Measurements from ENCODE around the gene C17orf50. TPM values are rescaled to one million over a fixed set of nuclear protein-coding genes. Genes with fewer than 3 reads are reported as not detected.

Gene C17orf50
- total RNA-seq, 1 donor: not detected

- H3K4me3 ChIP-seq (ENCODE audit: low read depth, low read length): no peak overlapping the region
- TF ChIP-seq CTCF (IDR thresholded peaks at IDR 0.05; ENCODE audit: insufficient read depth, low read length): no peak
- DNase-seq (ENCODE audit: low read depth): peak; percentile 68
These were observed 46.9 kb downstream of the C17orf50 start for GRCh38 chr17:35807371-35808144.

GRCh38 chr17:35808240-35808961 is 47.7 kb downstream of the C17orf50 start:
- DNase-seq (ENCODE audit: low read depth): no peak
- TF ChIP-seq CTCF (IDR thresholded peaks at IDR 0.05; ENCODE audit: insufficient read depth, low read length): peak; percentile 5

GRCh38 chr17:35808962-35809854 is 48.5 kb downstream of the C17orf50 start, which contains the start of gene TAF15:
Gene TAF15, plus strand, starts transcription at chr17:35809484. Its CDS starts 86 bp downstream, at chr17:35809570.
- H3K4me3 ChIP-seq (ENCODE audit: low read depth, low read length): peak within 1 kb of the TSS; percentile 98
- peak; percentile 99 for DNase-seq (ENCODE audit: low read depth)
- TF ChIP-seq CTCF (IDR thresholded peaks at IDR 0.05; ENCODE audit: insufficient read depth, low read length): peak; percentile 79

More at GRCh38 chr17:35808240-35808961, 47.7 kb downstream of the C17orf50 start:
- H3K4me3 ChIP-seq (ENCODE audit: low read depth, low read length): peak overlapping the region; percentile 77

- peak; percentile 23 for DNase-seq (ENCODE audit: low read depth)
- H3K4me3 ChIP-seq (ENCODE audit: low read depth, low read length): peak overlapping the region; percentile 98
- TF ChIP-seq CTCF (IDR thresholded peaks at IDR 0.05; ENCODE audit: insufficient read depth, low read length): no peak
These were observed 49.3 kb downstream of the C17orf50 start for GRCh38 chr17:35809855-35810461.

GRCh38 chr17:35811759-35812158 is 51.1 kb downstream of the C17orf50 start:
- DNase-seq (ENCODE audit: low read depth): no peak
- no peak for TF ChIP-seq CTCF (IDR thresholded peaks at IDR 0.05; ENCODE audit: insufficient read depth, low read length)
- H3K4me3 ChIP-seq (ENCODE audit: low read depth, low read length): no peak overlapping the region

- H3K4me3 ChIP-seq (ENCODE audit: low read depth, low read length): no peak overlapping the region
- no peak for DNase-seq (ENCODE audit: low read depth)
- no peak for TF ChIP-seq CTCF (IDR thresholded peaks at IDR 0.05; ENCODE audit: insufficient read depth, low read length)
These were observed 51.8 kb downstream of the C17orf50 start for GRCh38 chr17:35812456-35812855.

All from fibroblast of the aortic adventitia (primary cell).